Stimulated activated naive CD8-positive, alpha-beta T cell treated with anti-CD3 and anti-CD28 coated beads, Interleukin-15, amount 100 ng/mL, for 72 hours (primary cell): ENCODE results near the gene UBE2C.

ENCODE experiments used
- ATAC-seq: fragments of 150-1000 bp; cut with Tn5 transposase; 2 replicates; pipeline ENCODE4 v1.10.0; 2021; ENCODE audit warnings: mild to moderate bottlenecking, moderate library complexity
- DNase-seq, 2 donors: peaks; one replicate each; pipeline ENCODE4 v3.0.0; 2021 to 2022
- H3K27ac Mint-ChIP-seq, 2 donors: one replicate each; pipeline ENCODE4 v1.8.0; 2022; ENCODE audit warnings: mild to moderate bottlenecking in 2 of 2, mixed read lengths in 2 of 2, moderate library complexity in 2 of 2
- H3K27me3 Mint-ChIP-seq: one replicate; pipeline ENCODE4 v1.8.0; 2022; ENCODE audit warnings: mixed read lengths
- H3K4me1 Mint-ChIP-seq: one replicate; pipeline ENCODE4 v1.8.0; 2022; ENCODE audit warnings: mild to moderate bottlenecking, mixed read lengths
- H3K4me3 Mint-ChIP-seq, 2 donors: one replicate each; pipeline ENCODE4 v1.8.0; 2022; ENCODE audit warnings: mild to moderate bottlenecking in 2 of 2, mixed read lengths in 2 of 2, moderate library complexity in 1 of 2
- H3K9me3 Mint-ChIP-seq, 2 donors: one replicate each; pipeline ENCODE4 v1.8.0; 2022; ENCODE audit warnings: mixed read lengths in 2 of 2

UBE2C gene

GRCh38 chr20:45857114-45857881 lies 44.9 kb downstream of the UBE2C start, which contains the start of the genes ACOT8 and ZSWIM3:
Gene ACOT8, minus strand, starts transcription at chr20:45857392. Its CDS starts 77 bp downstream, at chr20:45857315.
Gene ZSWIM3, plus strand, starts transcription at chr20:45857614. Its CDS starts 212 bp downstream, at chr20:45857826.
- H3K9me3 Mint-ChIP-seq: no peaks in the 10 kb centered on the region

GRCh38 chr20:45857882-45858216 lies 45.4 kb downstream of the UBE2C start:
- Mint-ChIP-seq H3K9me3 (no peaks in the 10 kb centered on the region), H3K27me3 (no peaks in the 10 kb centered on the region), H3K27ac (peak overlapping the region; percentile 99), H3K4me1 (peaks cover 60% of the 10 kb centered on the region), H3K4me3 (peak overlapping the region; percentile 94 to 98)
- DNase-seq: no peak
- ATAC-seq: peak; percentile 64

More at GRCh38 chr20:45857114-45857881, 44.9 kb downstream of the UBE2C start, which contains the start of the genes ACOT8 and ZSWIM3:
- Mint-ChIP-seq H3K4me3 (peak within 1 kb of the TSS; percentile 94 to 98), H3K4me1 (peaks cover 60% of the 10 kb centered on the region), H3K27me3 (no peaks in the 10 kb centered on the region), H3K27ac (peak within 1 kb of the TSS; percentile 99)
- peak; percentile 94 to 97 for DNase-seq
- ATAC-seq: peak; percentile 97

- Mint-ChIP-seq H3K4me1 (peaks cover 44% of the 10 kb centered on the region), H3K9me3 (no peaks in the 10 kb centered on the region), H3K4me3 (no peak overlapping the region), H3K27me3 (no peaks in the 10 kb centered on the region), H3K27ac (no peak overlapping the region)
- DNase-seq (no peak), ATAC-seq (no peak)
Measured at GRCh38 chr20:45859916-45860315, 47.5 kb downstream of the UBE2C start.

GRCh38 chr20:45860560-45861220 lies 48.2 kb downstream of the UBE2C start:
- DNase-seq (no peak), ATAC-seq (no peak)
- Mint-ChIP-seq H3K27ac (no peak overlapping the region), H3K9me3 (no peaks in the 10 kb centered on the region), H3K4me3 (no peak overlapping the region), H3K27me3 (no peaks in the 10 kb centered on the region), H3K4me1 (peaks cover 38% of the 10 kb centered on the region)

GRCh38 chr20:45861221-45862075 lies 49.0 kb downstream of the UBE2C start:
- H3K27ac Mint-ChIP-seq: peak overlapping the region in 1 of 2 donors; percentile 1

GRCh38 chr20:45863543-45864470 lies 51.4 kb downstream of the UBE2C start:
- Mint-ChIP-seq H3K9me3 (no peaks in the 10 kb centered on the region), H3K4me1 (peaks cover 14% of the 10 kb centered on the region), H3K27me3 (no peaks in the 10 kb centered on the region), H3K27ac (no peak overlapping the region), H3K4me3 (no peak overlapping the region)
- no peak for DNase-seq
- no peak for ATAC-seq

More at GRCh38 chr20:45861221-45862075, 49.0 kb downstream of the UBE2C start:
- Mint-ChIP-seq H3K27me3 (no peaks in the 10 kb centered on the region), H3K4me1 (peaks cover 31% of the 10 kb centered on the region), H3K9me3 (no peaks in the 10 kb centered on the region), H3K4me3 (no peak overlapping the region)
- ATAC-seq (no peak), DNase-seq (no peak)

GRCh38 chr20:45866454-45866853 lies 54.0 kb downstream of the UBE2C start:
- Mint-ChIP-seq H3K4me1 (no peaks in the 10 kb centered on the region), H3K9me3 (no peaks in the 10 kb centered on the region)

More at GRCh38 chr20:45866454-45866853, 54.0 kb downstream of the UBE2C start:
- H3K27me3 Mint-ChIP-seq: no peaks in the 10 kb centered on the region
- H3K4me3 Mint-ChIP-seq: no peak overlapping the region
- H3K27ac Mint-ChIP-seq: no peak overlapping the region
- ATAC-seq: no peak
- no peak for DNase-seq
